OCI-LY1 (cell line): Measurements from ENCODE around the gene ARHGAP10.

Experiments used
- CTCF ChIP-seq: fragments of 200-600 bp; sonication (generic), shearing (Covaris generic); IDR thresholded peaks from 2 replicates; pipeline ENCODE4 v1.5.1; 2017; ENCODE audit warnings: mild to moderate bottlenecking, antibody characterized with exemption, low read length, moderate library complexity, mixed read lengths
- EZH2 ChIP-seq: fragments of 200-600 bp; sonication (generic), shearing (Covaris generic); IDR thresholded peaks from 2 replicates; pipeline ENCODE4 v1.8.0; 2017; ENCODE audit warnings: borderline replicate concordance, mixed run types, mild to moderate bottlenecking, antibody characterized with exemption, low read length, moderate library complexity, mixed read lengths

DNA sequence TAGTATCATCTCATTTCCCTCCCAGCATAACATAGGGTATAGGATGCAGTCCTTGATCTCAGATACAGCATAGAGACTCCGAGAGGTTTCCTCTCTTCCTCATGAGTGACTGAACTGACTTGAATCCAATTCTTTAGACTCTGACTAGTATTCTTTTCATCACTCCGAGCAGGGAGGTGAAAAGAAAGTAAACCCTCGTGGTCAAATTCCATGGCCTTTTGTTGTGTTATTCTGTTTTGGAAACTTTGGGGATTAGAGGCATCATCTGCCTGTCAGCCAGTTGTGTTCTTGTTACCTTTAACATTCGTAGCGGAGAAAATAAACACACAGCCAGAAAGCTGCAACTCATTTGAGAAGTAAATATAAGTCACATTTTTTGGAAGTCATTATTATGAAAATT is 206.6 kb downstream of the ARHGAP10 start:
- TF ChIP-seq CTCF (no peak), EZH2 (no peak)
